A673 (cell line): ENCODE results near the gene NUDT11.

Source experiments
- CTCF ChIP-seq: fragments of 300-800, 200-600 bp; sonication (generic); conservative IDR thresholded peaks from 2 replicates; pipeline ENCODE4 v1.5.1; 2017; ENCODE audit warnings: low read depth, mild to moderate bottlenecking, antibody characterized with exemption, low read length, moderate library complexity, mixed read lengths
- EZH2 ChIP-seq: fragments of 200-600 bp; sonication (generic); IDR thresholded peaks from 2 replicates; pipeline ENCODE4 v1.6.1; 2017; ENCODE audit warnings: borderline replicate concordance, low read depth, mild to moderate bottlenecking, mixed read lengths, antibody characterized with exemption, low read length; ENCODE audit not compliant: poor library complexity, severe bottlenecking

GRCh38 chrX:51463322-51463721, 33.1 kb downstream of the NUDT11 start:
- TF ChIP-seq CTCF (no peak), EZH2 (no peak)
